22Rv1 (cell line): ENCODE measurements around the gene CLK1.

Experiments used
- CTCF ChIP-seq: fragments of 450-650 bp; IDR thresholded peaks from 2 replicates; pipeline ENCODE4 v1.5.1; 2017; ENCODE audit warnings: mild to moderate bottlenecking
- ZFX ChIP-seq: fragments of 450-650 bp; IDR thresholded peaks from 2 replicates; pipeline ENCODE4 v1.6.1; 2017; ENCODE audit warnings: antibody characterized with exemption, borderline replicate concordance

GRCh38 chr2:200811333-200812121 is 52.9 kb downstream of the CLK1 start, which contains the start of gene BZW1:
- TF ChIP-seq CTCF = no peak
- TF ChIP-seq ZFX = no peak
